Activated CD4-positive, alpha-beta T cell treated with anti-CD3 and anti-CD28 coated beads, Interleukin-2, amount 50 U/mL, for 16 hours (primary cell): Measurements from ENCODE around the gene PRSS21.

Experiments used
- DNase-seq: peaks from one replicate; pipeline ENCODE4 v3.0.0-alpha.2; 2020

PRSS21 gene

GRCh38 chr16:2779978-2780898, 36.8 kb upstream of the PRSS21 start:
- no peak for DNase-seq

GRCh38 chr16:2782583-2783351, 34.3 kb upstream of the PRSS21 start:
- no peak for DNase-seq

- DNase-seq, result no peak
Measured at GRCh38 chr16:2783581-2784357, 33.3 kb upstream of the PRSS21 start.

- no peak for DNase-seq
Measured at GRCh38 chr16:2784358-2785100, 32.5 kb upstream of the PRSS21 start.

GRCh38 chr16:2785101-2785991, 31.7 kb upstream of the PRSS21 start:
- DNase-seq, result no peak

GRCh38 chr16:2786061-2786825, 30.8 kb upstream of the PRSS21 start:
- no peak for DNase-seq

GRCh38 chr16:2786826-2787151, 30.2 kb upstream of the PRSS21 start:
- DNase-seq, result no peak

GRCh38 chr16:2787406-2787805, 29.6 kb upstream of the PRSS21 start, which contains the start of gene PRSS33:
Gene PRSS33, minus strand, starts transcription at chr16:2787560. Its CDS starts 1,013 bp downstream, at chr16:2786547.
- no peak for DNase-seq

GRCh38 chr16:2787961-2788360, 29.1 kb upstream of the PRSS21 start:
- DNase-seq, result no peak

- DNase-seq, result no peak
Measured at GRCh38 chr16:2790631-2791030, 26.4 kb upstream of the PRSS21 start.

- DNase-seq, result no peak
Measured at GRCh38 chr16:2791174-2791573, 25.9 kb upstream of the PRSS21 start.

- DNase-seq, result no peak
Measured at GRCh38 chr16:2792940-2793339, 24.1 kb upstream of the PRSS21 start.

- no peak for DNase-seq
Measured at GRCh38 chr16:2795395-2796143, 21.5 kb upstream of the PRSS21 start.

GRCh38 chr16:2798723-2799204, 18.3 kb upstream of the PRSS21 start:
- no peak for DNase-seq

GRCh38 chr16:2799205-2799858, 17.7 kb upstream of the PRSS21 start:
- no peak for DNase-seq

GRCh38 chr16:2799859-2800226, 17.2 kb upstream of the PRSS21 start:
- no peak for DNase-seq

- DNase-seq, result no peak
Measured at GRCh38 chr16:2803545-2804195, 13.4 kb upstream of the PRSS21 start.

- DNase-seq, result no peak
Measured at GRCh38 chr16:2804728-2805127, 12.3 kb upstream of the PRSS21 start.

GRCh38 chr16:2806286-2806685, 10.8 kb upstream of the PRSS21 start:
- DNase-seq, result no peak
